DMS114 treated with DMSO at 0.1 percent for 48 hours (cell line): Measurements from ENCODE around the gene GEMIN4.
A peak's percentile ranks its signal among the peaks of the same experiment; 100 is the strongest.
"Not testable (repeated sequence)": the region's sequence is repeated elsewhere in the genome, so short reads cannot be mapped to it uniquely, and the experiment has no call there.

Source experiments
- DNase-seq: peaks from one replicate; lab custom pipeline; 2025; ENCODE audit not compliant: unreplicated experiment; lab: John Stamatoyannopoulos, UW

GEMIN4 gene

DNA sequence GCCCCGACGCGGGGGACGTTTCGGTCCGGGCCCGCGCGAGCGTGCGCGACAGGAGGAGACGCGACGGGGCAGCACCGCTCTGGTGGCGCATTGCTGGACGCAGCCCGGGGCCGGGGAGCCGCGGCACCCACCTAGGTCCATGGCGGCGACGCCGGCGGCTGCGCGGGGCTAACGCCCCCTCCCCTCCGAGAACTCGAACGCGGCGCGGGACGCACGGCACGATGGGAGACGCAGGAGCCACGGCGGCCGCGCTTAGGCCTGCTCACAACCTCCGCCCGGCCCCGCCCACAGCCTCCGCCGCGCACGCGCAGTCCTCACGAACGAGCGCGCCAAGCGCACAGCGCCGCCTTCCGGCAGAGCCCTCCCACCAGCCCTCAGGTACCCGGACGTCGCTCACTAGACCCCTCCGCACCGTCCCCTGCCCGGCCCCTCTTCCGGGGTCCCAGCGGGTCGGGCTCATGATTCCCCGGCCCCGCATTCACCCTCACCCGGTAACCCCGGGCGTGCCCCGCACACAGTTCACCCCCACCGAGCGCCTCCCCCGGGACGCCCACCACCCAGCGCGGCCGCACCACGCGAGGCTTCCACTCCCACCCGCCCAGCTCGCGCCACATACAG is at the start of gene GEMIN4:
TSS of gene GEMIN4 (minus strand) at position 263 of the 618 bp plus-strand sequence. CDS start at position 141, 122 bp downstream.
- DNase-seq = peak; percentile 74

DNA sequence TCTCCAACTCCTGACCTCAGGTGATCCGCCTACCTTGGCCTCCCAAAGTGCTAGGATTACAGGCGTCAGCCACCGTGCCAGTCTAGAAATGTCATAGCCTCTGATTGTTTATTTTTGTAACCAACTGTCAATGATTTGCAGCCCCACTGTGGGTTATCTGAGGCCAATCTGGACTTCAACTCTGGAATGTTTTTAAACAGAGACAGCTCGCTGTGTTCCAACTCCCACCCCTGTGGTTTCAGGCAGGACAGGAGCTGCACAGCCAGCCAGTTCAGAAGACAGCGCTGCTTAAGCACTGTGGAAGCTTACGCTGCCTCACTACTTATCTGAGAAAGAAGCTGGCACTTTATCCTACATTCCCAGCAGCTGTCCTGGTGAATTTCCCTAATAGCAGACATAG is 49.6 kb upstream of the GEMIN4 start:
- no peak for DNase-seq

- no peak for DNase-seq
Measured at GRCh38 chr17:800446-801242, 48.6 kb upstream of the GEMIN4 start.

- no peak for DNase-seq
Measured at GRCh38 chr17:799261-799660, 47.2 kb upstream of the GEMIN4 start.

DNA sequence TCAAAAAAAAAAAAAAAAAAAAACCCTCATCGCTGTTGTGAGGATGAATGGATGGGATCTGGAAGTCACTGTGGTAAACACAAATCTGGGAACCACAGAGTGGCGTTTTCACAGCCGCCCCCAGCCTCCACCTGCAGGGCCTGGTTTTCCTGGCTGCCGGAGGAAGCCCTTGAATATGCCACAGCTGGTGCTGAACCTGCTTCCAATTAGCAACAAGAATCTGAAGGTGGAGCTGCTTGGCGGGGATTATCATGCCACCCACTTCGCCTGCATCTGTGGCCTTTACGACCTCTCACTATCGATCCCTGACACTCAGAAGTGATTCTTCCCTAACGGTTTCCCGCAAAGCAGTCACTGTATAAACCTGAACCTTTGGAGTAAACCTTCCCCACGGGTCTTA is 46.2 kb upstream of the GEMIN4 start:
- DNase-seq = no peak

DNA sequence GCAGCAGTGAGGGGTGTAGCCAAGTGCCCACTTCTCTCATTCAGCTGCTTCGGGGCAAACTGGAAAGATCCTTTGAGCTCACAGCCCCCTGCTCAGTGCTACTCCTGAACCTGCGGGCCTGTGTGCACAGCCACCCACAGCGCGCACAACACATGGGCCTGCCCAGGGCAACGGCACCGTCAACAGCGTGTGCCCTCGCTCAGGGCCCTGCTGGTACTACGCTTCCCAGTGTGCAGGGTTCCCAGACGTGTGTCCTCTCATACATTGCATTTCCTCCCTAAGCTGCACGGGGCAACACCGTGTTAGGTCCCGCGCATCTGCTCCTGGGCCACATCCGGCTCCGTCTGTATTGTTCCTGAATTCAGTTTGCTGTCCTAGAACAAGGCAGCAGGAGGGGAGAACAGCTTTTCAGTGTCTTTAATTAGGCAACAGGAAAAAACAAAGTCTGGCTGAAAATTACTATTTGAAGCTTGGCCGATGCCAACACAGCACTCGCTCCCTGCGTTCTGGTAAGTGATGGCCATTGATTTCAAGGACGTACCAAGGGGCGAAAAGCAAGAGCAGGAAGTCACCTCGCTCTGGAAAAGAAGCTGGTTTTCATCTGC is 45.3 kb upstream of the GEMIN4 start:
- DNase-seq = no peak

- no peak for DNase-seq
Measured at GRCh38 chr17:796609-797008, 44.5 kb upstream of the GEMIN4 start.

GRCh38 chr17:795721-796120 is 43.7 kb upstream of the GEMIN4 start:
- DNase-seq = no peak

GRCh38 chr17:795276-795675 is 43.2 kb upstream of the GEMIN4 start:
- DNase-seq = no peak

GRCh38 chr17:794876-795275 is 42.8 kb upstream of the GEMIN4 start:
- DNase-seq = peak; percentile 34

GRCh38 chr17:792277-792676 is 40.2 kb upstream of the GEMIN4 start:
- peak; percentile 9 for DNase-seq

GRCh38 chr17:791829-792228 is 39.8 kb upstream of the GEMIN4 start:
- no peak for DNase-seq

- not testable (repeated sequence) for DNase-seq
Measured at GRCh38 chr17:790874-791247, 38.8 kb upstream of the GEMIN4 start.

GRCh38 chr17:789931-790873 is 38.1 kb upstream of the GEMIN4 start:
- not testable (repeated sequence) for DNase-seq

DNA sequence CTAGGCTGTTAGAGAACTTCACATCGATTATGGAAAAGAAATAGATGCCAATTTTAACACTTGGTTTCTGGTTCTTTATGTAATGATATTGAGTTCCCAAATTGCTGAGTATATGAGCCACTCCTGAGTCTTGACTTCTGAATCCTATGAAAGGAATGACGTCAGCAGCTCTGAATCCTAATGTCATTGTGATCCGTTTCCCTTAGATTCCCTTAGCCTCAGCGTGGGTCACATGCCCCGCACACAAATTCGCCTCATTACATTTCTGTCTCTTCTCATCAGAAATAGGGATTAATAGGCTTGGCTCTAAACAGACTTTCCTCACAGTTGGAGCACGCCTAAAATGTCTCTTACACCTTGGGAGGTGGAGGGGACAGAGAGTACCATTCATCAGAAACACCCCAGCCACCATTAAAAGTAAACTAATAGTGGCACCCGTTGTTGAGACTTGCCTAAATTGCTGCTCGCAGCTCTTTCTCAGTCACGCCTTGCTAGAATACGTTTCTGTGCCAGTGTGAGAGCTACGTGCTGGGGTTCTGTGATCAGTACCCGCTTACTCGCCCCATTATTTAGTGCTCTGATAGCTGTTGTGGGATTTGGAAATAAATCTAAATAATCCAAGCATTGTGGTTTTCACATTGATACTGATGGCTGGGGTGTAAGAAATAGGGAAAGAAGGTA is 37.2 kb upstream of the GEMIN4 start:
- no peak for DNase-seq

DNA sequence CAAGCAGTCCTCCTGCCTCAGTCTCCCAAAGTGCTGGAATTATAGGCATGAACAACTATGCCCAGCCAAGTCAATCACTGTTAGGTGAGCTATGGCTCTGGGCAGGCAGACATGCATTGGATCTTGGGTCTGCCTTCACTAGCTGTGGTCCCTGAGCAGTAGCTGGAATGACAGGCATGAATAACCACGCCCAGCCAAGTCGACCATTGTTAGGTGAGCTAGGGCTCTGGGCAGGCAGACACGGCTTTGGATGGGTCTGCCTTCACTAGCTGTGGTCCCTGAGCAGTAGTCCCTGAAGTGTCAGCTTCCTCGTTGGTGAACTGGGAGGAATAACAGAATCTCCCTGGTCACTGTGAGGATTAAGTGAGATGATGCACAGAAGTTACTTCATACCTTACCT is 36.5 kb upstream of the GEMIN4 start:
- DNase-seq = no peak

GRCh38 chr17:787641-788221 is 35.7 kb upstream of the GEMIN4 start:
- no peak for DNase-seq

DNA sequence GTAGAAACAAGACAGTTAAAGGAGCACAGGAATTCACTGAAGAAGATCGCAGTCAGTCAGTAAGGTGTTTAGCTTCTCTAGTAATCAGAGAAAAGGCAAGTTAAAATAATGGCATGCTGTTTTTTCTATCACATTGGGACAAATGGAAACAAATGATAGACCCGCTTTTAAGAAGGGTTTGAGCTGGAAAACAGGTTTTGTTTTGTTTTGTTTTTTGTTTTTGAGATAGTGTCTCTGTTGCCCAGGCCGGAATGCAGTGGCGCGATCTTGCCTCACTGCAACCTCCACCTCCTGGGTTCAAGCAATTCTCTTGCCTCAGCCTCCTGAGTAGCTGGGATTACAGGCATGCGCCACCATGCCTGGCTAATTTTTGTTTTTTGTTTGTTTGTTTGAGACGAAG is 33.8 kb upstream of the GEMIN4 start:
- DNase-seq = not testable (repeated sequence)

DNA sequence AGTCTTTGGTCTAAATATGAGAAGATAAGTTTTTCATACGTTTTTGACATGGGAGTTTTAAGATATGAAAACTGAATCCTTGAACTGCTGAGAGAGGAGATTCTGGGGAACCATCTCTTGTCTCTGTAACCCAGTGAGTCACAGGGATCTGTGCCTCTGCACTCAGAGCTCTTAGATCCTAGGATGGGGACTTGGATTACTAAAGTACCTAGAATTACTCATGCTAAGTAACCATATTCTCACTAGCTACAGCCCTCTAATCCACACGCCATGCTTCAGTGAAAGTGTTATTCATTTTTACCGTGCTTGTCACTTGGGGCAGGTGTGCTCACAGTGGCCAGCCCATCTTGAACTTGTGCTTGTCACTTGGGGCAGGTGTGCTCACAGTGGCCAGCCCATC is 32.1 kb upstream of the GEMIN4 start:
- DNase-seq = no peak
